ENCODE measurements around the gene NEAT1. TPM values are rescaled to one million over a fixed set of nuclear protein-coding genes. Genes with fewer than 3 reads are reported as not detected.

Gene NEAT1
- total and polyA plus RNA-seq, 9 of the 15 experiments (the other 6 are each of a cell fraction or from before 2014, with no cell fraction given) = 20.1 to 389 (median 62.8) TPM

GRCh38 chr11:65421794-65422632 is 585 bp upstream of the NEAT1 start (continued):
- peak; percentile 81; the same call in 1 of the 2 replicates for TF ChIP-seq TOE1 (IDR thresholded peaks at IDR 0.05; ENCODE audit: borderline replicate concordance)
- TF ChIP-seq TOE1 (CRISPR knock-in tag; IDR thresholded peaks at IDR 0.05; ENCODE audit: borderline replicate concordance, low read depth) = no peak
- TF ChIP-seq HOMEZ (CRISPR knock-in tag; IDR thresholded peaks at IDR 0.05) = peak; percentile 69; the same call in 1 of the 2 replicates
- no peak for TF ChIP-seq FOS (IDR thresholded peaks at IDR 0.05; ENCODE audit: extremely low read depth, insufficient read length)
- no peak for TF ChIP-seq SRSF3 (IDR thresholded peaks at IDR 0.05; ENCODE audit: insufficient read depth, low read length)
- peak; percentile 36; the same call in 1 of the 2 replicates for TF ChIP-seq TEAD4 (IDR thresholded peaks at IDR 0.05; ENCODE audit: low read length)
- no peak for TF ChIP-seq TEAD4 (CRISPR knock-in tag; IDR thresholded peaks at IDR 0.05; ENCODE audit: borderline replicate concordance)
- peak; percentile 59; the same call in 1 of the 2 replicates for TF ChIP-seq ZNF444 (CRISPR knock-in tag; IDR thresholded peaks at IDR 0.05)
- TF ChIP-seq YY1 (IDR thresholded peaks at IDR 0.05; ENCODE audit: borderline replicate concordance in 1 of 3, control insufficient read depth in 1 of 3, extremely low read depth in 1 of 3, insufficient read depth in 3 of 3, insufficient read length in 1 of 3, insufficient replicate concordance in 2 of 3, low read depth in 1 of 3, low read length in 2 of 3) = peak in 2 of 3 experiments; percentile 61 to 81
- no peak for TF ChIP-seq VEZF1 (CRISPR knock-in tag; IDR thresholded peaks at IDR 0.05)
- TF ChIP-seq BRD4 (IDR thresholded peaks at IDR 0.05) = peak; percentile 90
- TF ChIP-seq ZKSCAN3 (CRISPR knock-in tag; IDR thresholded peaks at IDR 0.05) = no peak
- no peak for TF ChIP-seq PATZ1 (CRISPR knock-in tag; IDR thresholded peaks at IDR 0.05; ENCODE audit: borderline replicate concordance)
- TF ChIP-seq PCBP2 (IDR thresholded peaks at IDR 0.05; ENCODE audit: low read depth, low read length, poor library complexity, severe bottlenecking) = no peak
- no peak for TF ChIP-seq HDAC8 (tag; IDR thresholded peaks at IDR 0.05)
- no peak for TF ChIP-seq NR0B1 (IDR thresholded peaks at IDR 0.05; ENCODE audit: partially characterized antibody)
- TF ChIP-seq ETV5 (CRISPR knock-in tag; IDR thresholded peaks at IDR 0.05; ENCODE audit: low read depth) = no peak
- no peak for TF ChIP-seq ADNP (tag; IDR thresholded peaks at IDR 0.05)
- peak; percentile 96 for TF ChIP-seq EGR1 (conservative IDR thresholded peaks at IDR 0.05)
- no peak for TF ChIP-seq XRCC4 (IDR thresholded peaks at IDR 0.05; ENCODE audit: extremely low read depth, insufficient read depth, insufficient read length)

All from K562 (cell line).